ENCODE results near the gene RFC5.

GRCh38 chr12:117968151-117968789, 48.2 kb upstream of the RFC5 start:
- TF ChIP-seq POLR2A (IDR thresholded peaks at IDR 0.05) (no peak), POLR2AphosphoS5 (IDR thresholded peaks at IDR 0.05; ENCODE audit: insufficient read depth in 1 of 2, low read depth in 1 of 2) (no peak)

Measured in vagina (tissue), 2 donors.